HG03354 (cell line): ENCODE measurements around the gene DYSF.

Experiments
- ATAC-seq: cut with Tn5 transposase; IDR thresholded peaks from one replicate; pipeline ENCODE4 v1.9.1; 2021; ENCODE audit warnings: mild to moderate bottlenecking; ENCODE audit not compliant: unreplicated experiment, poor library complexity, severe bottlenecking

DYSF gene

GRCh38 chr2:71724793-71725192 lies 271.4 kb downstream of the DYSF start:
- no peak for ATAC-seq

- ATAC-seq: no peak
These were observed 272.5 kb downstream of the DYSF start for GRCh38 chr2:71725836-71726235.

GRCh38 chr2:71727562-71727961 lies 274.2 kb downstream of the DYSF start:
- no peak for ATAC-seq

- no peak for ATAC-seq
These were observed 274.7 kb downstream of the DYSF start for GRCh38 chr2:71728036-71728435.

- ATAC-seq: no peak
These were observed 277.5 kb downstream of the DYSF start for GRCh38 chr2:71730785-71731383.

GRCh38 chr2:71734620-71735019 lies 281.3 kb downstream of the DYSF start:
- no peak for ATAC-seq

- no peak for ATAC-seq
These were observed 282.3 kb downstream of the DYSF start for GRCh38 chr2:71735676-71736075.
